Retinal pigment epithelial cell (primary cell): ENCODE results near the gene CCNJL.

Experiments used
- DNase-seq: peaks from one replicate; pipeline ENCODE4 v3.0.0-alpha.2; 2010; ENCODE audit warnings: low read depth
- H3K4me3 ChIP-seq: 2 replicates; pipeline ENCODE4 v1.5.1; 2011; ENCODE audit warnings: mild to moderate bottlenecking, low read length, control low read depth, moderate library complexity
- TF ChIP-seq, protein P1 (sequence below): conservative IDR thresholded peaks from 2 replicates; pipeline ENCODE4 v1.5.1; 2011; ENCODE audit warnings: low read depth, low read length, control low read depth, inconsistent platforms

The CCNJL gene

DNA sequence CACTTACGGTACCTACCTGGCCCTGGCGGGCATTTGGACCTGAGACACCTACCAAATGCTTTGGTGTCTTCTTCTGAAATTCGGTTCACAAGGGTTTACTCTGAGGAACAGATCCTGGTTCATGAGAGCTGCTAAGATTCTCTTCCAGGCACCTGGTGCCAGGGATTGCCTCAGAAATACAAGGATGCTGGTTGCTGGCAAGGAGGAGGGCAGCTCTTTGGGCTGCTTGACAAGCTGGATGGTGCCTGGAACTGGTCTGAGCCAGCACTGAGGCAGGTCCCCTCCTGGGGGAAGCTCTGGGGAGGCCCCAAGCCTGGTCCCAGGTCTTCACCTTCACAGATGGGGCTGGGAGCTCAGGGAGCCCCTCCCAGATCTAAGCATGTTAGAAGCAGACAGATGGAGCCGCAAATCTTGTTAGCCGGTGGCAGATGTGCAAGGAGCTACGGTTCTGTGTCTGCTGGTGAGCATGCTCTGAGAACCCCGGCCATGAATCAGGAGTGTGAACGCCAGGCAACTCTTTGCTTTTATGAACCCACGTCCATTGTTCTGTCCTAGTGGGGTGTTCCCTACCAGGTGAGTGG is 66.8 kb downstream of the CCNJL start:
- H3K4me3 ChIP-seq = no peak overlapping the region
- DNase-seq = no peak
- TF ChIP-seq, protein P1, sequence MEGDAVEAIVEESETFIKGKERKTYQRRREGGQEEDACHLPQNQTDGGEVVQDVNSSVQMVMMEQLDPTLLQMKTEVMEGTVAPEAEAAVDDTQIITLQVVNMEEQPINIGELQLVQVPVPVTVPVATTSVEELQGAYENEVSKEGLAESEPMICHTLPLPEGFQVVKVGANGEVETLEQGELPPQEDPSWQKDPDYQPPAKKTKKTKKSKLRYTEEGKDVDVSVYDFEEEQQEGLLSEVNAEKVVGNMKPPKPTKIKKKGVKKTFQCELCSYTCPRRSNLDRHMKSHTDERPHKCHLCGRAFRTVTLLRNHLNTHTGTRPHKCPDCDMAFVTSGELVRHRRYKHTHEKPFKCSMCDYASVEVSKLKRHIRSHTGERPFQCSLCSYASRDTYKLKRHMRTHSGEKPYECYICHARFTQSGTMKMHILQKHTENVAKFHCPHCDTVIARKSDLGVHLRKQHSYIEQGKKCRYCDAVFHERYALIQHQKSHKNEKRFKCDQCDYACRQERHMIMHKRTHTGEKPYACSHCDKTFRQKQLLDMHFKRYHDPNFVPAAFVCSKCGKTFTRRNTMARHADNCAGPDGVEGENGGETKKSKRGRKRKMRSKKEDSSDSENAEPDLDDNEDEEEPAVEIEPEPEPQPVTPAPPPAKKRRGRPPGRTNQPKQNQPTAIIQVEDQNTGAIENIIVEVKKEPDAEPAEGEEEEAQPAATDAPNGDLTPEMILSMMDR = no peak

DNA sequence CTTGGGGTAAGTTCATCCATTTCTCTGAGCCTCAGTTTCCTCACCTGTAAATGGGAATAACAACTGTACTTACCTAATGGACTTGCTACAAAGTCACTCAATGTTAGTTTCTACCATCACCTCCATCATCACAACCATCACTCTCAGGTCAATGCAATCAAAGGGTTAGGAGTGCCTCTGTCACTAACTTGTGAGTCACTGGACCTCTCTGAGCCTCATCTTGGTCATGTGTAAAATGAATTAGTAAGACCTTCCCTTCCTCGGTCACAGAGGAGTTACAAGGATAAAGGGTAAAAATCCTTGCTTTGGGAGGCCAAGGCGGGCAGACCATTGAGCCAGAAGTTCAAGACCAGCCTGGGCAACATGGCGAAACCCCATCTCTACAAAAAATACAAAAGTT is 70.2 kb downstream of the CCNJL start:
- TF ChIP-seq, protein P1 = no peak
- no peak overlapping the region for H3K4me3 ChIP-seq
- no peak for DNase-seq

DNA sequence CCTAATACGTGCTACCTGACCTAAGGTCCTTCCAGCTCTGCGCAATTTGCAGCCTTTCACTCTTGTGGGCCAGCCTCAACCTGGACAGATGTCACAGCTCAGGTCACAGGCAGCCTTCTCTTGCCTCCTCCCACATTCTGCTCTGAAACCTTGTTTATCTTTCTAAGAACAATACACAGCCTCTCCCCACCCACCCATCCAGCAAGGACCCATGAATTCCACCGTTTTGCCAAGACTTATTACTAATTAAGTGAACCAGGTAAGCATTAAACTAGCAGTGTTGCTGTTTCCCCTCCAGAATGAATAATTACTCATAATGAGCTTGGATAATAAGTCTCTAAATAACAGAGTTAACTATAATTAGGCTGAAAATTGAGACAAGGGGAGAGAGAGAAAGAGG is 72.0 kb downstream of the CCNJL start:
- no peak overlapping the region for H3K4me3 ChIP-seq
- TF ChIP-seq, protein P1 = no peak
- DNase-seq = no peak

DNA sequence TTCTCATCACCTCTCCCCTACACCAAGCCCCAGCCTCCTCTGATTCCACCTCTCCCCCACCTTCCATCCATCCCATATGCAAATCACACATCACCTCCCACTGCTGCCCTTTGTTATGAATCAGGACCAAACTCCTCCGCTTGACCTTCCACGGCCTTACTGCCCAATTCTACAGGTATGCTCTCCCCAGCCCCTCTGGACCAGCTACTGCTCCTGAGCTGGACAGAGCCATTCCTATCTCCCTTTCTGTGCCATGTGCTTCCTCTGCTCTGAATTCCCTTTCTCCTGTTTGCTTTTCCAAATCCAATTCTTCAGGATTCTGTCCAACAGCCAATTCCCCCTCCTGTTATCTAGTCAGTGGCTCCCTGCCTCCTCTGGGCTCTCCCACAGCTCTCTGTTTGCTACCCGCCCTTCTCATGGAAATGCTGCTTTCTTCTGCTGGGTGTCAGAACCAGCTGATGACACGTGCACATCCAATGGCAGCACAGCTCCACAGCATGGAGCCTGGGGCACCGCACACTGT is 74.7 kb downstream of the CCNJL start:
- TF ChIP-seq, protein P1 = no peak
- no peak overlapping the region for H3K4me3 ChIP-seq
- DNase-seq = no peak

DNA sequence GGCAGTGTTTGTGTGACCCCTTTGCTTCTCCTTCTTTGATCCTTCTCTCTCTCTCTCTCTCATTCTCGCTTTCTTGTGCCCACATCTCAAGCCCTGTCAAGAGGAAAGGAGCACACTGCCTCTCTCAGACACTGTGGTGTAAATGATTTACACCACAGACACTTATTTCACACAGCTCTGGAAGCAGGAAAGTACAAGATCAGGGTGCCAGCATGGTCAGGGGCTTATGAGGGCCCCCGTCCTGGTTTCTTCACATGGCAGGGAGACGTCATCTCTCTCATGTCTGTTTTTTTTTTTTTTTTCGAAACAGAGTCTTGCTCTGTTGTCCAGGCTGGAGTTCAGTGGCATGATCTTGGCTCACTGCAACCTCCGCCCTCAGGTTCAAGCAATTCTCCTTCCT is 76.6 kb downstream of the CCNJL start:
- no peak for DNase-seq
- TF ChIP-seq, protein P1 = no peak
- H3K4me3 ChIP-seq = no peak overlapping the region

DNA sequence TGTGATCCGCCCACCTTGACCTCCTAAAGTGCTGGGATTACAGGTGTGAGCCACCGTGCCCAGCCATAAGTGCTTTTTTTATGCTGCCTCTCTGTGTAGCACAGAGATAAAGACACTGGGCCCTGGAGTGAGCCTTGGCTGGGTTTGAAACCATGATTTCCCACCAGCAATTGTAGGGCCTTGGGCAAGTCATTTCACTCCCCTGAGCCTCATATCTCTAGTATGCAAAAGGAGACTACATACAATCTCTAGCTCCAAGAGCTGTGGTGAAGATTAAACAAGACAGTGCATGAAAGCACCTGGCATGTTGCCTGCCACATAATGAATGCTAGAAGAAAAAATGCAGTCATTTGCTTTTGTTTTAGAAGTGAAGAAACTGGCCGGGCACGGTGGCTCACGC is 79.1 kb downstream of the CCNJL start:
- no peak for DNase-seq
- no peak overlapping the region for H3K4me3 ChIP-seq
- TF ChIP-seq, protein P1 = no peak

DNA sequence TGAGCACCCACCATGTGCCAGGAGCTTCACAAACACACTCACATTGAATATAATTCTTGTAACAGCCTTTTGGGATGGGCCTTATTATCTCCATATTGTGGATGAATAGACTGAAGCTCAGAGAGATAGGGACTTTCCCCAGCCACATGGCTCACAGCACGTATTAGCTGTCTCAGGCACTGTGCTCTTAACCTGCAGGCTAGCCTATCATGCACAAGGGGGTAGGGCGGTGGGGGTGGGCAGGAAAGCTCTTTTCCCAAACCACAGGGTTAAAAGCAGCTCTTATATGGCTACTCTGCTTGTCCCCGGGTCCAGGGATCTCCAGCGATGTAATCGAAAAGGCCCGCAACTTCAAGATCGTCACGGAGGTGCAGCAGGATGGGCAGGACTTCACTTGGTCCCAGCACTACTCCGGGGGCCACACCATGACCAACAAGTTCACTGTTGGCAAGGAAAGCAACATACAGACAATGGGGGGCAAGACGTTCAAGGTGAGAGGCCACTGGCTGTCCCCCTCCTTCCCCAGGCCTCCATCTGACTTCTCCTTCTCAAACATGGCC is 80.5 kb downstream of the CCNJL start:
- DNase-seq = no peak
- TF ChIP-seq, protein P1 = no peak
- no peak overlapping the region for H3K4me3 ChIP-seq
